SK-N-DZ (cell line): Measurements from ENCODE around the gene FILIP1L.
"Not testable (repeated sequence)": the region's sequence is repeated elsewhere in the genome, so short reads cannot be mapped to it uniquely, and the experiment has no call there.

ENCODE experiments used
- DNase-seq: peaks from one replicate; pipeline ENCODE4 v3.0.0-alpha.2; 2015; ENCODE audit warnings: low spot score

FILIP1L gene

DNA sequence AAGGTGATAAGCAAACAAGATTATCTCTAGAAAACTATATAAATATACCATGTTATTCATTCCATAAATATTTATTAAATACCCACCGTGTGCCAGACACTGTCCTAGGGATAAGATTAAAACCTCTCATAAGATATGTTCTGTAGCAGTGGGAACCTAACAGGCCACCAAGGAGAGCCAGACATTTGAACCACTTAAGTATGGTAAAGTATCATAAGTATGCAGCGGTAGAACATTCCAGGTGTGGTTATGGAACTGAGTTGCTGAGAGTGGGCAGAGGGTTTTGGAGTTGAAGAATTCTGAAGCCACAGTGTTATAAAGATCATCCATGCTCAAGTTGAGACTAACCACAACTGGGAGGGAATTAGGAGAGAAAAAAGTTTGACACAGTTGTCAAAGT lies 14.7 kb downstream of the FILIP1L start:
- DNase-seq, result no peak

DNA sequence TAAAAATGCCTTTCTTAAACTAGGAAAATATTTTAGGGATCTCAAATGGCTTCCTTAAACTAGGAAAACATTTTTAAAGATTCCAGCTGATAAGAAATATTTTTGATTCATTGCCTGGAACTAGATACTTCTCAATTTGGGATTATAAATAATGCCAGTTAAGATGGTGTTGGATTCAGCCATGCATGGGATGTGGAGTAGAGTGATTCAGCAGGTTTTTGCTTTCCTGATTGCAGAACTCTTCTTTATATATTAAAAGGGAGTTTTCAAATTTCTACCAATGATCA lies 15.6 kb downstream of the FILIP1L start:
- no peak for DNase-seq

GRCh38 chr3:100097919-100098783 lies 16.1 kb downstream of the FILIP1L start:
- DNase-seq, result no peak

GRCh38 chr3:100096866-100097265 lies 17.4 kb downstream of the FILIP1L start:
- DNase-seq, result no peak

DNA sequence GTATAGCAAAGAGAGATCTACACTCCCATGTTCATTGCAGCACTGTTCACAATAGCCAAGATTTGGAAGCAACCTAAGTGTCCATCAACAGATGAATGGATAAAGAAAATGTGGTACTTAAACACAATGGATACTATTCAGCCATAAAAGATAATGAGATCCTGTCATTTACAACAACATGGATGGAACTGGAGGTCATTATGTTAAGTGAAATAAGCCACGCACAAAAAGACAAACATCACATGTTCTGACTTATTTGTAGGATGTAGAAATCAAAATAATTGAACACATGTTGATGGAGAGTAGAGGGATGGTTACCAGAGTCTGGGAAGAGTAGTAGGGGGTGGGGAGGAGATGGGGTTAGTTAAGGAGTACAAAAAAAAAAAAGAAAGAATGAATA lies 18.0 kb downstream of the FILIP1L start:
- DNase-seq, result not testable (repeated sequence)

- no peak for DNase-seq
Measured at GRCh38 chr3:100093831-100094230, 20.5 kb downstream of the FILIP1L start.

- no peak for DNase-seq
Measured at GRCh38 chr3:100090669-100091005, 23.7 kb downstream of the FILIP1L start.

- peak; percentile 18 for DNase-seq
Measured at GRCh38 chr3:100089812-100090668, 24.3 kb downstream of the FILIP1L start.

- no peak for DNase-seq
Measured at GRCh38 chr3:100088735-100089368, 25.4 kb downstream of the FILIP1L start.

DNA sequence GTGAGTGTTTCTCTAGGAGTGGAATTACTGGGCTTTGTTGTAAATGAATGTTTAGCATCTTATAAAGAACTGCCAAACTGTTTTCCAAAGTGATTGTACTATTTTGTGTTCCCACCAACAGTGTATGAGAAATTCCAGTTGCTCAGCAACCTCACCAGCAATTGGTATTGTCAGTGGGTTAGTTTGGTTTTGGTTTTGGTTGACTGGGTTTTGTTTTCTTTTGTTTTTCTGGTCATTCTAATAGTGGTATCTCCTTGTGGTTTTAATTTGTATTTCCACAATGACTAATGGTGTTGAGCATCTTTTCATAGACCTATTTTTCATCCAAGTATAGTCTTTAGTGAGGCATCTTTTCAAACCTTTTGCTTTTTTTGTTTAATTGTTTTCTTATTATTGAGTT lies 27.1 kb downstream of the FILIP1L start:
- DNase-seq, result no peak

DNA sequence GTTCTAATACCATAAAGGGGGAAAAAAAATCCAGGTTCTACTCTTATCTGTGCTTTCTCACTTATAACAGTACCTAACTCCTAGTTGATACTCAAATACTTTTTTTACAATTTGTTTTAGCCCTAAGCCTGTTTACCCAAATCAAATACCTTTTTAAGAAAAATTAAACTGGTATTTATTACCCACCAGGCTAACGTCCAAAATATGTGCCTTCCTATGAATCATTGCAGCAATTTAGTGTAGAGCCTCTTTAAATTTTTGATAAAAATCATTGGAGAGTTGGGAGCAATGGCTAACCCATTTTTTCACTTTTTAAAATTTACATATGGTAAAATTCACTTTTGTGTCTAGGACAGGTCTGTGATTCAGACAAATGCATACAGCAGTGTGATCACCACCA lies 27.9 kb downstream of the FILIP1L start:
- no peak for DNase-seq

DNA sequence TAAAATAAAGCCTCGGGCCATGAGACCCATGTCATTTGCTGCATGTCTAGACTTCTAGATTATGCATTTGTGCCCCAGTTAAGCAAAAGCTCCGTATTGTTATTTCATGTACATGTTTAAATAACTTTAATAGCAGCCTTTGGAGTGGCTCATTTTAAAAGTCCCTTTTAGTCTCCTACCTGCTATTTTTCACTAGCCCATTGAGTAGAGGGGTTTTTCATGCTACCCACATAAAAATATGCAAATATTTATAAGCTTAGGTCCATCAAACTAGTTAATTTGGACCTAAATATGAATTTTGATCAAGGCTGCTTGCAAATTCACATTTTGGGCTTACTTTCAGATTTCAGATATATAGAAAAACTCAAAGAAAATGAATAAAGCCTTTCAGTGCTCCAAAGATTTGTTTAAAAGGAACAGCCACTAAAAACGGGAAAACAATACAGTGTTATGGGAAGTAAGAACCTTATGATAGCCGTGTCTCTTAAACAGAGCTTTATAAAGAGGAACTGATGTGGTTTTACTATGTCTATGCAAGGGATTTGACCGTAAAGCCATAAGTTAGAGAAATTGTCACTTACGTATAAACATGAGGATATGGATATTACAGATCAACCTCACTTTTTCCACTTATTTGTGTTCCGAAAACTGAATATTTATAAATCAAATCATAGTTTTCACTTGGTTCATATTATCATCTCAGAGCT lies 30.0 kb downstream of the FILIP1L start:
- no peak for DNase-seq

- DNase-seq, result no peak
Measured at GRCh38 chr3:100083209-100083608, 31.1 kb downstream of the FILIP1L start.

GRCh38 chr3:100082714-100083113 lies 31.6 kb downstream of the FILIP1L start:
- no peak for DNase-seq

GRCh38 chr3:100081986-100082692 lies 32.2 kb downstream of the FILIP1L start:
- no peak for DNase-seq

DNA sequence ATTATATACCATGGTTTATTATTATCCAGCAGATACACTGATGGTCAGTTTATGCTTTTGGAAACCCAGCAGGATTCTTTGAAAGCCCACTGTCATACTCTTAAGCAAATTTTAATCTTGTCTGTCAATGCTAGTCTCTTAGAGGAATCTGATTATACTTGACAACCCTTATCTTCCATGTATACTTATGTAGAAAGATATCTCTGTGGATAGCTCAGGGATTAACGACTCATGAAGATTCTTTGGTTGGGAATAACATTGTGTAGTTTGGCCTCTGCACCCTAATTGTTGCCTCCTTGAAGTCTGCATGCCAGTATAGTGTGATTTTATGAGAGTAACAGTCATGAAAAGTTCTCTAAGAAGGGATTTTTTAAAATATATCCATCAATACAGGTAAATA lies 33.0 kb downstream of the FILIP1L start:
- DNase-seq, result no peak

DNA sequence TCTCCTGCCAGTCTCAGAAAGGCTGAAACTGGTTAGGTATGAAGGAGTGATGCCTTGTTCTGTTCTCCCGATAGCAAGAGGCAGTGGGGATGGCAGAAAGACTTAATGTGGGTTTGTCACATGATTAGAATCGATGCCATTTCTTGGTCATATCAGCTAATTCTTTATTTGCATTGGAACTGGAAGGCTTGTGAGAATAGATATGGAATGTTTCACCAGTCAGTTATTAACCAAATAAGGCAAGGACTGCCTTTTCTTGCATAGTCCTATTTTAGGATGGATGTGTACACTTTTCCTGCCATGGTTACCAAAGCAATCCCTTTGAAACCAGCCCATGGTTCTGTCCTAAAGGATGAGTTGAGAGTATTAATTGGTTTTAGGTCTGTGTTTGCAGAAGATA lies 33.7 kb downstream of the FILIP1L start:
- DNase-seq, result no peak

GRCh38 chr3:100079328-100079727 lies 35.0 kb downstream of the FILIP1L start:
- no peak for DNase-seq

- no peak for DNase-seq
Measured at GRCh38 chr3:100076731-100077529, 37.4 kb downstream of the FILIP1L start.
